ENCODE data around the gene KLKB1. TPM values are rescaled to one million over a fixed set of nuclear protein-coding genes. Genes with fewer than 3 reads are reported as not detected.
"Not testable (repeated sequence)": the region's sequence is repeated elsewhere in the genome, so short reads cannot be mapped to it uniquely, and the experiment has no call there.

KLKB1 gene
- total RNA-seq, 1 donor from 2014 or later = 0.29 TPM

- no peaks in the 10 kb centered on the region for H3K36me3 Mint-ChIP-seq (ENCODE audit: unreplicated experiment)
- H3K27me3 Mint-ChIP-seq (ENCODE audit: unreplicated experiment) = peaks cover under 1% of the 10 kb centered on the region
- TF ChIP-seq CTCF (IDR thresholded peaks at IDR 0.05; ENCODE audit: partially characterized antibody, unreplicated experiment) = no peak
- no peaks in the 10 kb centered on the region for H3K4me1 Mint-ChIP-seq (ENCODE audit: low read depth, unreplicated experiment)
- no peak for DNase-seq
- H3K9me3 Mint-ChIP-seq (ENCODE audit: unreplicated experiment) = no peaks in the 10 kb centered on the region
- H3K4me3 Mint-ChIP-seq (ENCODE audit: unreplicated experiment) = no peak overlapping the region
- H3K27ac Mint-ChIP-seq (ENCODE audit: unreplicated experiment) = no peak overlapping the region
Observed at GRCh38 chr4:186255122-186255521, 27.8 kb downstream of the KLKB1 start.

DNA sequence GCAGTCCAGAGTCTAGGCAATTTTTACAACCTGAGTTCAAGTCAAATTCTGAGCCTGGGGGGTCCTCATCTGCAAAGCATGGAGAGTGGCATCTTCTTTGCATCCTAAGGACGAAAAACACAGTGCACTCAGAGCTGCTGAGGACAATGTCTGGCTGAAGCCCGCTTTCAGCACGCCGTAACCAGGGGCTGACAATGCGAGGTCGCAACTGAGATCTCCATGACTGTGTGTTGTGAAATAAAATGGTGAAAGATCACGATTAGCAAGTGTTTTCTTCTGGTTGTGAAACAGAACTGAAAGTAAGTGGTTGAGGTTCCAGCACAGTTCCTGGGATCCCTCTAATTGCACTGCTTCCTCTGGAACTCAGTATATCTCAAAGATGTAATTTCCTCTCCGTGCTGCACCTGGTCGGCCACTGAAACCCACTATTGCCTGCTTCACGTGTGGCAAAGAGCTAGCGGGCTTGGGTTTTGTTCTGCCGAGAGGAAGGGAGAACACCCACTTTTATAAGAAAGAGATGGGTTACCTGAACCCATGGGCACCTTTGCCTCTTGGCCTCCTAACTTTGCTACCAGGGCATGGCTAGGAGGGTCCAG is 31.0 kb downstream of the KLKB1 start:
- Mint-ChIP-seq H3K27me3 (ENCODE audit: unreplicated experiment) (peaks cover 1% of the 10 kb centered on the region), H3K4me3 (ENCODE audit: unreplicated experiment) (no peak overlapping the region), H3K4me1 (ENCODE audit: low read depth, unreplicated experiment) (no peaks in the 10 kb centered on the region), H3K9me3 (ENCODE audit: unreplicated experiment) (no peaks in the 10 kb centered on the region), H3K27ac (ENCODE audit: unreplicated experiment) (no peak overlapping the region), H3K36me3 (ENCODE audit: unreplicated experiment) (no peaks in the 10 kb centered on the region)
- DNase-seq = no peak
- no peak for TF ChIP-seq CTCF (IDR thresholded peaks at IDR 0.05; ENCODE audit: partially characterized antibody, unreplicated experiment)

DNA sequence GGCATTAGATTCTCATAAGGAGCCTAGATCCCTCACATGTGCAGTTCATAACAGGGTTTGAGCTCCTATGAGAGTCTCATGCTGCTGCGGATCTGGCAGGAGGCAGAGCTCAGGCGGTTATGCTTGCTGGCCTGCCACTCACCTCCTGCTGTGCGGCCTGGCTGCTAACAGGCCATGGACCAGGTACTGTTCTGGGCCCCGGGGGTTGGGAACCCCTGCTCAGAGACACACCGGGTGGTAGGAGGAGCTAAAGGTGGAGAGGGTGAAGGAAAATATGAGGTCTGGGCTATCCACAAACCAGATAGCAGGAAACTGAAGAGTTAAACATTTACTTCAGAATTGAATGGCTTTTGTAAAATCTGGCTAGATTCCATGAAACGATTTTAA is 32.8 kb downstream of the KLKB1 start:
- H3K27ac Mint-ChIP-seq (ENCODE audit: unreplicated experiment) = no peak overlapping the region
- no peak overlapping the region for H3K4me3 Mint-ChIP-seq (ENCODE audit: unreplicated experiment)
- no peaks in the 10 kb centered on the region for H3K4me1 Mint-ChIP-seq (ENCODE audit: low read depth, unreplicated experiment)
- DNase-seq = no peak
- H3K9me3 Mint-ChIP-seq (ENCODE audit: unreplicated experiment) = no peaks in the 10 kb centered on the region
- TF ChIP-seq CTCF (IDR thresholded peaks at IDR 0.05; ENCODE audit: partially characterized antibody, unreplicated experiment) = no peak
- H3K36me3 Mint-ChIP-seq (ENCODE audit: unreplicated experiment) = no peaks in the 10 kb centered on the region
- H3K27me3 Mint-ChIP-seq (ENCODE audit: unreplicated experiment) = peaks cover 1% of the 10 kb centered on the region

DNA sequence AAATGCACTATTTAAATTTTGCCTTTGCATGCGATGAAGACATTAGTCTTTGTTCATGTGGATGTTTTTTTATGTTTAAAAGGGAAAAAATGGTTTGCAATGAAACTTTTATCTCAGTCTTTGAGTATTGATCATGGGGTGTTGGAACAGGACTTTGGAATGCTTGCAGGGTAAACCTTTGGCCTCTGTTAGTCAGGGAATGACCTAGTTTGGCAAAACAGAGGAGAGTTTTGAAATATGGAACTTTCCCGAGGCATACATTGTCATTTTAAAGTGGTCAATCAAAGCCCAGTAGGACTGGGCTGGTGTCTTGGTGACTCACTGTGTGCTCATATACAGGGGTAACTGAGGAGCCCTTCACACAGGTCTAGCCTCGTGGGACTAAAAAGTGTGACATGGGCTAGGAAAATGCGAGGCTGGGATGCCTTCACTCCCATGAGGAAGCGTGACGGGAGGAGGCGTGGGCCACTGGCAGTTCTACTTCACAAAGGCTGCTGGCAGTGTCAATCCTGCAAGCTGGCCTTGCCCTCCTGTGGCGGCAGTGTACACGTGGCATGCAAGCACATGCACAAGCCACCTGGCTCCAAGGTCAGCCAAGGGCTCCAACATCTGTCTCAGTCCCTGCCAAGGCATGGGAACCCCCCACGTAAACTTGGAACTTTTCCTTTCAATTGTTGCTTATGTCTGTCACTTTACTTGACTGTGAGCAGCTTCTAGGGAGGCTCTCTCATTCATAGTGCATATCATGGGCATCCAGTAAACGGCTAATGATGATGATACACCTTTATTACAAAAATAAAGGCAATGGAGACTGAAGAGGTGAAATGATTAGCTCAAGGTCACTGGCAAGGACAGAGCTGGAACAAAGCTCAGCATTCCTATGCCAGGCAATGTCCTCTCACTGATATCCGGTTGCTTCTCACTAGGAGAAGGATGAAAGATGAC is 33.5 kb downstream of the KLKB1 start:
- no peaks in the 10 kb centered on the region for H3K9me3 Mint-ChIP-seq (ENCODE audit: unreplicated experiment)
- no peak overlapping the region for H3K4me3 Mint-ChIP-seq (ENCODE audit: unreplicated experiment)
- no peak for TF ChIP-seq CTCF (IDR thresholded peaks at IDR 0.05; ENCODE audit: partially characterized antibody, unreplicated experiment)
- DNase-seq = no peak
- H3K27ac Mint-ChIP-seq (ENCODE audit: unreplicated experiment) = no peak overlapping the region
- H3K27me3 Mint-ChIP-seq (ENCODE audit: unreplicated experiment) = peaks cover 3% of the 10 kb centered on the region
- no peaks in the 10 kb centered on the region for H3K4me1 Mint-ChIP-seq (ENCODE audit: low read depth, unreplicated experiment)
- H3K36me3 Mint-ChIP-seq (ENCODE audit: unreplicated experiment) = no peaks in the 10 kb centered on the region

- no peak for TF ChIP-seq CTCF (IDR thresholded peaks at IDR 0.05; ENCODE audit: partially characterized antibody, unreplicated experiment)
- Mint-ChIP-seq H3K27me3 (ENCODE audit: unreplicated experiment) (peaks cover 3% of the 10 kb centered on the region), H3K4me1 (ENCODE audit: low read depth, unreplicated experiment) (peaks cover 4% of the 10 kb centered on the region), H3K36me3 (ENCODE audit: unreplicated experiment) (no peaks in the 10 kb centered on the region), H3K9me3 (ENCODE audit: unreplicated experiment) (no peaks in the 10 kb centered on the region), H3K27ac (ENCODE audit: unreplicated experiment) (no peak overlapping the region), H3K4me3 (ENCODE audit: unreplicated experiment) (no peak overlapping the region)
- DNase-seq = no peak
Observed at GRCh38 chr4:186264660-186265059, 37.4 kb downstream of the KLKB1 start.

- H3K27me3 Mint-ChIP-seq (ENCODE audit: unreplicated experiment); H3K4me3 Mint-ChIP-seq (ENCODE audit: unreplicated experiment); H3K9me3 Mint-ChIP-seq (ENCODE audit: unreplicated experiment); DNase-seq; H3K27ac Mint-ChIP-seq (ENCODE audit: unreplicated experiment); H3K36me3 Mint-ChIP-seq (ENCODE audit: unreplicated experiment); H3K4me1 Mint-ChIP-seq (ENCODE audit: low read depth, unreplicated experiment): not testable (repeated sequence)
Observed at GRCh38 chr4:186265250-186265649, 37.9 kb downstream of the KLKB1 start.
